Activated gamma-delta T cell treated with anti-CD3 and anti-CD28 coated beads, Interleukin-2, amount 50 U/mL, for 16 hours (primary cell): Measurements from ENCODE around the gene KCND2.
"Not testable (repeated sequence)": the region's sequence is repeated elsewhere in the genome, so short reads cannot be mapped to it uniquely, and the experiment has no call there.

Experiments
- DNase-seq: peaks from one replicate; pipeline ENCODE4 v3.0.0-alpha.2; 2020; ENCODE audit warnings: low read depth

Gene KCND2

GRCh38 chr7:120502132-120502531 is 229.2 kb downstream of the KCND2 start:
- no peak for DNase-seq

- DNase-seq = no peak
These were observed 229.8 kb downstream of the KCND2 start for GRCh38 chr7:120502825-120503224.

GRCh38 chr7:120504386-120504785 is 231.4 kb downstream of the KCND2 start:
- DNase-seq = no peak

GRCh38 chr7:120505770-120506169 is 232.8 kb downstream of the KCND2 start:
- DNase-seq = no peak

GRCh38 chr7:120512701-120513100 is 239.7 kb downstream of the KCND2 start:
- no peak for DNase-seq

- no peak for DNase-seq
These were observed 246.2 kb downstream of the KCND2 start for GRCh38 chr7:120519224-120519623.

- no peak for DNase-seq
These were observed 249.1 kb downstream of the KCND2 start for GRCh38 chr7:120521761-120522737.

- DNase-seq = no peak
These were observed 251.0 kb downstream of the KCND2 start for GRCh38 chr7:120523985-120524384.

GRCh38 chr7:120526902-120527509 is 254.0 kb downstream of the KCND2 start:
- DNase-seq = no peak

GRCh38 chr7:120529736-120530135 is 256.8 kb downstream of the KCND2 start:
- no peak for DNase-seq

- DNase-seq = no peak
These were observed 265.4 kb downstream of the KCND2 start for GRCh38 chr7:120538335-120538734.

- no peak for DNase-seq
These were observed 266.3 kb downstream of the KCND2 start for GRCh38 chr7:120539321-120539720.

- no peak for DNase-seq
These were observed 274.6 kb downstream of the KCND2 start for GRCh38 chr7:120547605-120548004.

GRCh38 chr7:120550494-120551048 is 277.6 kb downstream of the KCND2 start:
- DNase-seq = no peak

- no peak for DNase-seq
These were observed 280.5 kb downstream of the KCND2 start for GRCh38 chr7:120553491-120553890.

GRCh38 chr7:120554960-120555571 is 282.1 kb downstream of the KCND2 start:
- DNase-seq = no peak

GRCh38 chr7:120564145-120564544 is 291.2 kb downstream of the KCND2 start:
- no peak for DNase-seq

GRCh38 chr7:120567204-120567603 is 294.2 kb downstream of the KCND2 start:
- no peak for DNase-seq

GRCh38 chr7:120578657-120579056 is 305.7 kb downstream of the KCND2 start:
- DNase-seq = not testable (repeated sequence)

- DNase-seq = no peak
These were observed 309.9 kb downstream of the KCND2 start for GRCh38 chr7:120582916-120583315.

- DNase-seq = no peak
These were observed 311.1 kb downstream of the KCND2 start for GRCh38 chr7:120583899-120584586.

- no peak for DNase-seq
These were observed 313.6 kb downstream of the KCND2 start for GRCh38 chr7:120586571-120586970.
